HG03354 (cell line): ENCODE data around the gene KLHL18.
"Not testable (repeated sequence)": the region's sequence is repeated elsewhere in the genome, so short reads cannot be mapped to it uniquely, and the experiment has no call there.

ENCODE experiments used
- ATAC-seq: cut with Tn5 transposase; IDR thresholded peaks from one replicate; pipeline ENCODE4 v1.9.1; 2021; ENCODE audit warnings: mild to moderate bottlenecking; ENCODE audit not compliant: unreplicated experiment, poor library complexity, severe bottlenecking

Gene KLHL18

GRCh38 chr3:47348411-47349154 is 65.8 kb downstream of the KLHL18 start:
- no peak for ATAC-seq

GRCh38 chr3:47355010-47355409 is 72.3 kb downstream of the KLHL18 start:
- no peak for ATAC-seq

GRCh38 chr3:47356201-47356600 is 73.5 kb downstream of the KLHL18 start:
- no peak for ATAC-seq

- no peak for ATAC-seq
Measured at GRCh38 chr3:47359323-47359722, 76.6 kb downstream of the KLHL18 start.

GRCh38 chr3:47360110-47360517 is 77.4 kb downstream of the KLHL18 start:
- not testable (repeated sequence) for ATAC-seq

GRCh38 chr3:47362701-47363100 is 80.0 kb downstream of the KLHL18 start:
- ATAC-seq, result no peak

- ATAC-seq, result no peak
Measured at GRCh38 chr3:47365213-47366153, 82.7 kb downstream of the KLHL18 start.

- ATAC-seq, result no peak
Measured at GRCh38 chr3:47366833-47367232, 84.1 kb downstream of the KLHL18 start.

- ATAC-seq, result no peak
Measured at GRCh38 chr3:47367631-47368030, 84.9 kb downstream of the KLHL18 start.

GRCh38 chr3:47370020-47370419 is 87.3 kb downstream of the KLHL18 start:
- ATAC-seq, result not testable (repeated sequence)

- ATAC-seq, result no peak
Measured at GRCh38 chr3:47370887-47371697, 88.3 kb downstream of the KLHL18 start.

GRCh38 chr3:47374587-47374986 is 91.8 kb downstream of the KLHL18 start:
- ATAC-seq, result no peak

- no peak for ATAC-seq
Measured at GRCh38 chr3:47376393-47376792, 93.6 kb downstream of the KLHL18 start.

- no peak for ATAC-seq
Measured at GRCh38 chr3:47377186-47377585, 94.4 kb downstream of the KLHL18 start.

GRCh38 chr3:47378869-47379268 is 96.1 kb downstream of the KLHL18 start:
- ATAC-seq, result no peak

- ATAC-seq, result no peak
Measured at GRCh38 chr3:47379411-47379899, 96.7 kb downstream of the KLHL18 start.

- ATAC-seq, result no peak
Measured at GRCh38 chr3:47380026-47380600, 97.4 kb downstream of the KLHL18 start.

GRCh38 chr3:47380601-47381316 is 98.0 kb downstream of the KLHL18 start, which contains the start of gene PTPN23:
TSS of gene PTPN23 (plus strand) at chr3:47381021. CDS start at chr3:47381097, 76 bp downstream.
- ATAC-seq, result peak; percentile 73
